Neural progenitor cell (in vitro differentiated cells): ENCODE results near the gene PPP1R27.

Experiments
- EZH2 ChIP-seq: fragments of 200-600 bp; sonication (generic); IDR thresholded peaks from 2 replicates; pipeline ENCODE4 v1.6.1; 2017; ENCODE audit warnings: antibody characterized with exemption, mild to moderate bottlenecking, moderate library complexity
- TF ChIP-seq, protein P1 (sequence below): fragments of 200-600 bp; sonication (generic); IDR thresholded peaks from 2 replicates; pipeline ENCODE4 v1.5.1; 2017; ENCODE audit warnings: antibody characterized with exemption, mild to moderate bottlenecking

DNA sequence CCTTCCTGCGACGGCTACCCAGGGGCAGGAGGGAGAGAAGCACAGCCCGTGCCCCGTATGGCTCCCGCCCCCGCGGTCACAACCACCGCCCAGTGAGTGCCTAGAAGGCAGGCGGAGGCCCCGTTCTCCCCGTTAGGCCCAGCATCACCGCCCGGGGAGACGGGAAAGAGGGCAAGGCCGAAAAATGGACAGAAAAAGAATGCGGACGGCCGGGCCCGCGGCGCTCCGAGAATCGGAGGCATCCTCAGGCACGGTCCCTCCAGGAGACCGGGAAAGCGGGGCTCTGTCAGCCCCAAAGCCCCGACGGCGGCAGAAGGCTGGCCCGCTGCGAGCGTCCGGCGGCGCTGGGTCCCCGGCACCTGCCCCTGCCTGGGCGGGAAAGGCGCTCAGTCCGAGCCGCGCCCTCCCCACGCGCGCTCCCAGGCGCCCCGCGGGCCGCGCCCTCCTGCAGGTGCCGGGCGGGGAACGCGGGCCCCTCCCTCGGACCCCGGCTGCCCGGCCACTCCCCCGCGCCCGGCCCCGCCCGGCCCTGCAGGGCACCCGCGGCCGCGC lies 2.2 kb downstream of the PPP1R27 start:
- TF ChIP-seq EZH2: no peak
- TF ChIP-seq, protein P1, sequence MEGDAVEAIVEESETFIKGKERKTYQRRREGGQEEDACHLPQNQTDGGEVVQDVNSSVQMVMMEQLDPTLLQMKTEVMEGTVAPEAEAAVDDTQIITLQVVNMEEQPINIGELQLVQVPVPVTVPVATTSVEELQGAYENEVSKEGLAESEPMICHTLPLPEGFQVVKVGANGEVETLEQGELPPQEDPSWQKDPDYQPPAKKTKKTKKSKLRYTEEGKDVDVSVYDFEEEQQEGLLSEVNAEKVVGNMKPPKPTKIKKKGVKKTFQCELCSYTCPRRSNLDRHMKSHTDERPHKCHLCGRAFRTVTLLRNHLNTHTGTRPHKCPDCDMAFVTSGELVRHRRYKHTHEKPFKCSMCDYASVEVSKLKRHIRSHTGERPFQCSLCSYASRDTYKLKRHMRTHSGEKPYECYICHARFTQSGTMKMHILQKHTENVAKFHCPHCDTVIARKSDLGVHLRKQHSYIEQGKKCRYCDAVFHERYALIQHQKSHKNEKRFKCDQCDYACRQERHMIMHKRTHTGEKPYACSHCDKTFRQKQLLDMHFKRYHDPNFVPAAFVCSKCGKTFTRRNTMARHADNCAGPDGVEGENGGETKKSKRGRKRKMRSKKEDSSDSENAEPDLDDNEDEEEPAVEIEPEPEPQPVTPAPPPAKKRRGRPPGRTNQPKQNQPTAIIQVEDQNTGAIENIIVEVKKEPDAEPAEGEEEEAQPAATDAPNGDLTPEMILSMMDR: no peak
